PC-3 (cell line): Measurements from ENCODE around the gene CFAP58. TPM values are rescaled to one million over a fixed set of nuclear protein-coding genes. Genes with fewer than 3 reads are reported as not detected.

Source experiments
- ATAC-seq: fragments of 200-7000 bp; cut with Tn5 transposase; 2 replicates; pipeline ENCODE4 v1.9.1; 2020; ENCODE audit warnings: mild to moderate bottlenecking, moderate library complexity
- BruUV-seq: library from RNA; stranded (reverse); fragments of 400-500 nt; replicated peaks from 2 replicates; lab custom pipeline; 2021; lab: Mats Ljungman, UMichigan
- CTCF ChIA-PET: fragments of 300-600 bp; sonication (Branson Sonifier 250); formaldehyde crosslinking; loops from one replicate; lab custom pipeline; 2022; ENCODE audit warnings: antibody characterized with exemption; lab: Charles Lee
- POLR2A ChIA-PET: fragments of 300-600 bp; sonication (Branson Sonifier 250); formaldehyde crosslinking; loops from one replicate; lab custom pipeline; 2022; ENCODE audit warnings: antibody characterized with exemption; ENCODE audit not compliant: unreplicated experiment; lab: Charles Lee
- DNase-seq: peaks from one replicate; pipeline ENCODE4 v3.0.0-alpha.2; 2015
- H2AFZ ChIP-seq: fragments of 300-600 bp; sonication (generic); 2 replicates; pipeline ENCODE4 v1.6.0; 2016; ENCODE audit warnings: antibody characterized with exemption, low read length
- H3F3A ChIP-seq: fragments of 300-600 bp; sonication (generic); one replicate; pipeline ENCODE4 v1.6.0; 2017; ENCODE audit warnings: antibody characterized with exemption, low read length, control low read depth, mild to moderate bottlenecking; ENCODE audit not compliant: unreplicated experiment
- H3K27ac ChIP-seq: fragments of 300-600 bp; sonication (generic); 2 replicates; pipeline ENCODE4 v1.5.1; 2016; ENCODE audit warnings: mild to moderate bottlenecking, low read length
- H3K27me3 ChIP-seq: fragments of 300-600 bp; sonication (generic); 2 replicates; pipeline ENCODE4 v1.6.1; 2016; ENCODE audit warnings: low read length, mixed read lengths
- H3K36me3 ChIP-seq: fragments of 300-600 bp; sonication (generic); 2 replicates; pipeline ENCODE4 v1.6.1; 2016; ENCODE audit warnings: low read depth, mixed run types, low read length, mixed read lengths
- H3K4me1 ChIP-seq: fragments of 300-600 bp; sonication (generic); 2 replicates; pipeline ENCODE4 v1.5.1; 2016; ENCODE audit warnings: low read length; ENCODE audit not compliant: insufficient read depth
- H3K4me2 ChIP-seq: fragments of 300-600 bp; sonication (generic); 2 replicates; pipeline ENCODE4 v1.6.0; 2016; ENCODE audit warnings: low read length
- H3K4me3 ChIP-seq: fragments of 300-600 bp; sonication (generic); 2 replicates; pipeline ENCODE4 v1.5.1; 2016; ENCODE audit warnings: mild to moderate bottlenecking, low read length, mixed read lengths
- H3K79me2 ChIP-seq: fragments of 300-600 bp; sonication (generic); 2 replicates; pipeline ENCODE4 v1.6.1; 2017; ENCODE audit warnings: low read length, mixed read lengths
- H3K9ac ChIP-seq: fragments of 300-600 bp; sonication (generic); 2 replicates; pipeline ENCODE4 v1.6.0; 2016; ENCODE audit warnings: mild to moderate bottlenecking, low read length
- H3K9me2 ChIP-seq: fragments of 300-600 bp; sonication (generic); replicated peaks from 2 replicates; pipeline ENCODE4 v1.6.1; 2016; ENCODE audit warnings: mixed run types, low read length, mixed read lengths
- H3K9me3 ChIP-seq: fragments of 300-600 bp; sonication (generic); 2 replicates; pipeline ENCODE4 v1.6.1; 2016; ENCODE audit warnings: low read length, mixed read lengths
- H4K20me1 ChIP-seq: fragments of 300-600 bp; sonication (generic); 2 replicates; pipeline ENCODE4 v1.6.1; 2016; ENCODE audit warnings: low read length, mixed read lengths
- CTCF ChIP-seq: fragments of 300-600 bp; sonication (generic); conservative IDR thresholded peaks from 2 replicates; pipeline ENCODE4 v1.5.1; 2017; ENCODE audit warnings: antibody characterized with exemption, low read depth, mild to moderate bottlenecking, low read length
- EZH2 ChIP-seq: fragments of 300-600 bp; sonication (generic); IDR thresholded peaks from one replicate; pipeline ENCODE4 v1.6.1; 2017; ENCODE audit warnings: antibody characterized with exemption, mild to moderate bottlenecking, low read length; ENCODE audit not compliant: unreplicated experiment
- EZH2phosphoT487 ChIP-seq: fragments of 300-600 bp; sonication (generic); IDR thresholded peaks from 2 replicates; pipeline ENCODE4 v1.6.1; 2018; ENCODE audit warnings: mild to moderate bottlenecking, antibody characterized with exemption, low read length, borderline replicate concordance
- intact Hi-C: fragments of 100-400 bp; cut with micrococcal nuclease; formaldehyde crosslinking; loops from 2 replicates; pipeline ENCODE4 v1.9.0; 2023
- total RNA-seq: library from RNA; depleted of rRNA; stranded (reverse); fragments of >200 nt; gene quantifications from 2 replicates; pipeline ENCODE4 v1.2.3, GENCODE V29; 2014

CFAP58 gene
- total RNA-seq, 1 experiment from 2014 or later, result 0.26 TPM

- Histone ChIP-seq H3K36me3 (no peaks in the 10 kb centered on the region), H4K20me1 (no peaks in the 10 kb centered on the region), H3K9me3 (no peaks in the 10 kb centered on the region), H2AFZ (no peak overlapping the region), H3F3A (no peaks in the 10 kb centered on the region), H3K27me3 (peaks cover 68% of the 10 kb centered on the region), H3K79me2 (no peaks in the 10 kb centered on the region), H3K4me2 (no peak overlapping the region), H3K9ac (no peak overlapping the region), H3K9me2 (no peaks in the 10 kb centered on the region), H3K4me1 (no peaks in the 10 kb centered on the region), H3K27ac (no peak overlapping the region), H3K4me3 (no peak overlapping the region)
- no peak for ATAC-seq
- no peak for DNase-seq
- ChIA-PET CTCF (no interaction called here), POLR2A (no interaction called here)
- intact Hi-C loops, result no loop called here
- BruUV-seq, result no TSS peak
- no peak for TF ChIP-seq EZH2
- no peak for TF ChIP-seq EZH2phosphoT487
- TF ChIP-seq CTCF, result no peak
These were observed 71.1 kb downstream of the CFAP58 start for GRCh38 chr10:104424719-104425118.

- H2AFZ ChIP-seq, result no peak overlapping the region
- H3K4me1 ChIP-seq, result no peaks in the 10 kb centered on the region
- H4K20me1 ChIP-seq, result no peaks in the 10 kb centered on the region
- no peaks in the 10 kb centered on the region for H3K79me2 ChIP-seq
- BruUV-seq, result no TSS peak
- no peak for TF ChIP-seq EZH2
- TF ChIP-seq EZH2phosphoT487, result no peak
- TF ChIP-seq CTCF, result no peak
- DNase-seq (no peak), ATAC-seq (no peak)
- H3K9ac ChIP-seq, result no peak overlapping the region
- H3K36me3 ChIP-seq, result no peaks in the 10 kb centered on the region
- no peak overlapping the region for H3K4me3 ChIP-seq
- H3K9me2 ChIP-seq, result no peaks in the 10 kb centered on the region
- ChIA-PET POLR2A (no interaction called here), CTCF (no interaction called here)
- H3K9me3 ChIP-seq, result no peaks in the 10 kb centered on the region
- H3K27me3 ChIP-seq, result peaks cover 70% of the 10 kb centered on the region
- H3K4me2 ChIP-seq, result no peak overlapping the region
- H3F3A ChIP-seq, result no peaks in the 10 kb centered on the region
- H3K27ac ChIP-seq, result no peak overlapping the region
- intact Hi-C loops, result no loop called here
These were observed 74.4 kb downstream of the CFAP58 start for GRCh38 chr10:104427989-104428388.

GRCh38 chr10:104429846-104430245, 76.2 kb downstream of the CFAP58 start:
- Histone ChIP-seq H3F3A (no peaks in the 10 kb centered on the region), H3K4me3 (no peak overlapping the region), H3K79me2 (no peaks in the 10 kb centered on the region), H3K9ac (no peak overlapping the region), H3K9me2 (no peaks in the 10 kb centered on the region), H3K9me3 (no peaks in the 10 kb centered on the region), H3K36me3 (no peaks in the 10 kb centered on the region), H3K4me1 (no peaks in the 10 kb centered on the region), H3K4me2 (no peak overlapping the region), H4K20me1 (no peaks in the 10 kb centered on the region), H3K27me3 (peaks cover 56% of the 10 kb centered on the region), H3K27ac (no peak overlapping the region), H2AFZ (no peak overlapping the region)
- POLR2A ChIA-PET, result no interaction called here
- CTCF ChIA-PET, result no interaction called here
- DNase-seq (no peak), ATAC-seq (no peak)
- TF ChIP-seq EZH2 (no peak), CTCF (no peak), EZH2phosphoT487 (no peak)
- no TSS peak for BruUV-seq
- intact Hi-C loops, result no loop called here
